ENCODE measurements around the gene PDXK.

PDXK gene

GRCh38 chr21:43771199-43771675 lies 52.3 kb downstream of the PDXK start:
- Histone ChIP-seq H3K27me3 (ENCODE audit: low read length) (no peaks in the 10 kb centered on the region), H3K9me3 (ENCODE audit: insufficient read depth, low read length) (no peaks in the 10 kb centered on the region), H3K36me3 (ENCODE audit: low read length) (no peaks in the 10 kb centered on the region), H3K4me2 (ENCODE audit: low read depth, low read length, poor library complexity, severe bottlenecking) (no peak overlapping the region), H3K27ac (ENCODE audit: low read depth, low read length) (no peak overlapping the region), H3K4me3 (ENCODE audit: insufficient read depth, low read length, poor library complexity, severe bottlenecking) (no peak overlapping the region), H3K79me2 (ENCODE audit: insufficient read depth, low read length) (no peaks in the 10 kb centered on the region), H3K9ac (ENCODE audit: low read length) (no peak overlapping the region), H4K20me1 (ENCODE audit: low read depth, low read length) (no peaks in the 10 kb centered on the region), H3K9me2 (replicated peaks; ENCODE audit: insufficient read depth, low read length) (no peaks in the 10 kb centered on the region), H3F3A (ENCODE audit: insufficient read depth) (no peaks in the 10 kb centered on the region), H2AFZ (ENCODE audit: low read depth, low read length, severe bottlenecking) (no peak overlapping the region)
- TF ChIP-seq, protein P1, sequence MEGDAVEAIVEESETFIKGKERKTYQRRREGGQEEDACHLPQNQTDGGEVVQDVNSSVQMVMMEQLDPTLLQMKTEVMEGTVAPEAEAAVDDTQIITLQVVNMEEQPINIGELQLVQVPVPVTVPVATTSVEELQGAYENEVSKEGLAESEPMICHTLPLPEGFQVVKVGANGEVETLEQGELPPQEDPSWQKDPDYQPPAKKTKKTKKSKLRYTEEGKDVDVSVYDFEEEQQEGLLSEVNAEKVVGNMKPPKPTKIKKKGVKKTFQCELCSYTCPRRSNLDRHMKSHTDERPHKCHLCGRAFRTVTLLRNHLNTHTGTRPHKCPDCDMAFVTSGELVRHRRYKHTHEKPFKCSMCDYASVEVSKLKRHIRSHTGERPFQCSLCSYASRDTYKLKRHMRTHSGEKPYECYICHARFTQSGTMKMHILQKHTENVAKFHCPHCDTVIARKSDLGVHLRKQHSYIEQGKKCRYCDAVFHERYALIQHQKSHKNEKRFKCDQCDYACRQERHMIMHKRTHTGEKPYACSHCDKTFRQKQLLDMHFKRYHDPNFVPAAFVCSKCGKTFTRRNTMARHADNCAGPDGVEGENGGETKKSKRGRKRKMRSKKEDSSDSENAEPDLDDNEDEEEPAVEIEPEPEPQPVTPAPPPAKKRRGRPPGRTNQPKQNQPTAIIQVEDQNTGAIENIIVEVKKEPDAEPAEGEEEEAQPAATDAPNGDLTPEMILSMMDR (IDR thresholded peaks at IDR 0.05; ENCODE audit: insufficient read depth, low read length, poor library complexity, severe bottlenecking), result no peak
- TF ChIP-seq EZH2phosphoT487 (conservative IDR thresholded peaks at IDR 0.05; ENCODE audit: low read length), result no peak

- no peaks in the 10 kb centered on the region for H3K36me3 ChIP-seq (ENCODE audit: low read length)
- no peaks in the 10 kb centered on the region for H4K20me1 ChIP-seq (ENCODE audit: low read depth, low read length)
- no peak overlapping the region for H2AFZ ChIP-seq (ENCODE audit: low read depth, low read length, severe bottlenecking)
- TF ChIP-seq, protein P1 (IDR thresholded peaks at IDR 0.05; ENCODE audit: insufficient read depth, low read length, poor library complexity, severe bottlenecking), result no peak
- TF ChIP-seq EZH2phosphoT487 (conservative IDR thresholded peaks at IDR 0.05; ENCODE audit: low read length), result no peak
- H3K9me3 ChIP-seq (ENCODE audit: insufficient read depth, low read length), result no peaks in the 10 kb centered on the region
- no peaks in the 10 kb centered on the region for H3K9me2 ChIP-seq (replicated peaks; ENCODE audit: insufficient read depth, low read length)
- H3K9ac ChIP-seq (ENCODE audit: low read length), result no peak overlapping the region
- no peaks in the 10 kb centered on the region for H3F3A ChIP-seq (ENCODE audit: insufficient read depth)
- no peak overlapping the region for H3K4me3 ChIP-seq (ENCODE audit: insufficient read depth, low read length, poor library complexity, severe bottlenecking)
- no peak overlapping the region for H3K4me2 ChIP-seq (ENCODE audit: low read depth, low read length, poor library complexity, severe bottlenecking)
- no peaks in the 10 kb centered on the region for H3K27me3 ChIP-seq (ENCODE audit: low read length)
- no peak overlapping the region for H3K27ac ChIP-seq (ENCODE audit: low read depth, low read length)
- H3K79me2 ChIP-seq (ENCODE audit: insufficient read depth, low read length), result no peaks in the 10 kb centered on the region
Measured at GRCh38 chr21:43771698-43772424, 52.9 kb downstream of the PDXK start.

DNA sequence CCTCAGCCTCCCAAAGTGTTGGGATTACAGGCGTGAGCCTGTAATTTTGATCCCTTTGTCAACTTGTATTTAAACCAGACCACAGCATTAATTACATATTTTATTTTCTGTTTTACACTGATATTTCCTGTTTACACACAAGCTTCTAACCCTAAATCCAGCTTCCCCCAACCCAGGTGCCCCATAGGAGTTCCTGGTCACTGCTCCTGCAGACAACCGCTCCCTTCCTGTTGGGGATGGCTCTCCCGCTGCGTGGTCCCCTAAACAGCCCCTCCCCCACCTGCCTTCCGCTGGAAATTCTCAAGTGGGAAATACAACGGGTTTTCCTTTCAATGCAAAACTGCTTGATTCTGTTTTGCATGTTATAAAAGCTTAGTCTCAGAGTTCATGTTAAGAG lies 53.5 kb downstream of the PDXK start:
- Histone ChIP-seq H3K27ac (ENCODE audit: low read depth, low read length) (no peak overlapping the region), H3K9me2 (replicated peaks; ENCODE audit: insufficient read depth, low read length) (no peaks in the 10 kb centered on the region), H3K4me3 (ENCODE audit: insufficient read depth, low read length, poor library complexity, severe bottlenecking) (no peak overlapping the region), H3K9me3 (ENCODE audit: insufficient read depth, low read length) (no peaks in the 10 kb centered on the region), H3K36me3 (ENCODE audit: low read length) (no peaks in the 10 kb centered on the region), H3K9ac (ENCODE audit: low read length) (no peak overlapping the region), H3K4me2 (ENCODE audit: low read depth, low read length, poor library complexity, severe bottlenecking) (no peak overlapping the region), H2AFZ (ENCODE audit: low read depth, low read length, severe bottlenecking) (no peak overlapping the region), H3K27me3 (ENCODE audit: low read length) (no peaks in the 10 kb centered on the region), H4K20me1 (ENCODE audit: low read depth, low read length) (no peaks in the 10 kb centered on the region), H3F3A (ENCODE audit: insufficient read depth) (no peaks in the 10 kb centered on the region), H3K79me2 (ENCODE audit: insufficient read depth, low read length) (no peaks in the 10 kb centered on the region)
- no peak for TF ChIP-seq EZH2phosphoT487 (conservative IDR thresholded peaks at IDR 0.05; ENCODE audit: low read length)
- TF ChIP-seq, protein P1 (IDR thresholded peaks at IDR 0.05; ENCODE audit: insufficient read depth, low read length, poor library complexity, severe bottlenecking), result no peak
